ENCODE data around the gene JAK3. TPM values are rescaled to one million over a fixed set of nuclear protein-coding genes. Genes with fewer than 3 reads are reported as not detected.

JAK3 gene
- polyA plus RNA-seq, 2 of the 4 experiments (the other 2 are of a cell fraction) = 0.31 to 0.89 TPM

DNA sequence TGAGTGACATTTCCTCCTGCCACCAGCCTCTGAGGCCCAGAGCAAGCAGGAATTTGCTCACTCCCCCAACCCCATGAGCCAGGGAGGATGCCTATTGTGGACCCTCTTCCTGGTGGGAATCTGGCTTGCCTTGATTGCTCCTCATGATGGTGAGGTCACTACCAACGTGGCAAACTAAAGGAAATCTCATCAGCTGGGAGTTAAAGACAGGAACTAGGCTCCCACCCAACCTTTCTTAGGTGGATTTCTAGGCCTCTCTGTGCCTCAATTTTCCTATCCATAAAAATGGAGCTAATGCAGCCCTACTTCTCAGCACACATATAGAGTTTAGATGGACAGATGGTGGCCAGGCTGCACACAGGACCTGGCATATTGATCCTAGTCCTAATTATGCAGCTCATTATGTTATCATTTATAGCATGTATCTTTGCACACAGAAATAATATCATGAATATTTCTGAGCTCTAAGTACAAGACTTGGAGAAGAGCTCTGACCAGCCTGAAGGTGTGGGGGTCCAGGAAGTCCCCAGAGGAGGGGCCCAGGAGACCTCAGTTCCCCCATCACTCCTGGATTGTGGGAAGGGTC is 50.9 kb downstream of the JAK3 start:
- DNase-seq (ENCODE audit: low read depth in 1 of 2, low spot score in 1 of 2) = no peak
- peaks cover 33% of the 10 kb centered on the region for H3K4me1 ChIP-seq
- CTCF ChIA-PET = interaction anchor here (0.8 to 3.3 kb wide), 4 partner anchors 12 to 63 kb away, joined by 4 to 15 read pairs (median 6); partner anchors contain the start of gene RPL18A
- peak overlapping the region; percentile 79 for H3K4me2 ChIP-seq
- ATAC-seq = no peak
- 50% methylated on average over 1 of the region's 1 CpG for WGBS (ENCODE audit: missing lambda C conversion rate)
- POLR2A ChIA-PET = interaction anchor here (0.7 kb wide), 1 partner anchor 62 kb away, joined by 3 read pairs; no protein-coding TSS in a partner anchor
- H3K4me3 ChIP-seq = no peak overlapping the region
- FAIRE-seq = no peak
- TF ChIP-seq KDM1A (IDR thresholded peaks at IDR 0.05; ENCODE audit: low read depth) (peak; percentile 67; the same call in 1 of the 2 replicates), EHMT2 (IDR thresholded peaks at IDR 0.05; ENCODE audit: low read depth) (no peak), CEBPB (IDR thresholded peaks at IDR 0.05) (no peak), SMC3 (IDR thresholded peaks at IDR 0.05) (no peak), ZSCAN20 (CRISPR knock-in tag; IDR thresholded peaks at IDR 0.05) (no peak), CBX8 (IDR thresholded peaks at IDR 0.05) (no peak), ZFP36 (IDR thresholded peaks at IDR 0.05; ENCODE audit: borderline replicate concordance, partially characterized antibody) (peak; percentile 60), MAFK (IDR thresholded peaks at IDR 0.05; ENCODE audit: partially characterized antibody) (no peak), NR3C1 (IDR thresholded peaks at IDR 0.05) (no peak), CHD4 (IDR thresholded peaks at IDR 0.05; ENCODE audit: borderline replicate concordance) (0 out of 2 replicates have a peak, but pooled peaks have one; percentile 55), CHD2 (IDR thresholded peaks at IDR 0.05; ENCODE audit: low read length, partially characterized antibody) (no peak)
- TF ChIP-seq, protein P1, sequence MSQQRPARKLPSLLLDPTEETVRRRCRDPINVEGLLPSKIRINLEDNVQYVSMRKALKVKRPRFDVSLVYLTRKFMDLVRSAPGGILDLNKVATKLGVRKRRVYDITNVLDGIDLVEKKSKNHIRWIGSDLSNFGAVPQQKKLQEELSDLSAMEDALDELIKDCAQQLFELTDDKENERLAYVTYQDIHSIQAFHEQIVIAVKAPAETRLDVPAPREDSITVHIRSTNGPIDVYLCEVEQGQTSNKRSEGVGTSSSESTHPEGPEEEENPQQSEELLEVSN (IDR thresholded peaks at IDR 0.05; ENCODE audit: borderline replicate concordance, low read depth) = no peak
- TF ChIP-seq, protein P2, sequence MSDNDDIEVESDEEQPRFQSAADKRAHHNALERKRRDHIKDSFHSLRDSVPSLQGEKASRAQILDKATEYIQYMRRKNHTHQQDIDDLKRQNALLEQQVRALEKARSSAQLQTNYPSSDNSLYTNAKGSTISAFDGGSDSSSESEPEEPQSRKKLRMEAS (IDR thresholded peaks at IDR 0.05) = peak; percentile 7; the same call in 1 of the 2 replicates
- H3K27ac ChIP-seq = peak overlapping the region; percentile 85 to 91
- H3K9me3 ChIP-seq = no peaks in the 10 kb centered on the region

GRCh38 chr19:17796013-17796837 is 51.6 kb downstream of the JAK3 start:
- ChIA-PET CTCF (interaction anchor here (1.4 to 3.3 kb wide), 5 partner anchors 13 to 63 kb away, joined by 4 to 19 read pairs (median 7); partner anchors contain the start of gene RPL18A), POLR2A (interaction anchor here (0.5 kb wide), 1 partner anchor 204 kb away, joined by 5 read pairs; no protein-coding TSS in a partner anchor)
- Histone ChIP-seq H3K27ac (peak overlapping the region; percentile 85 to 91), H3K4me2 (peak overlapping the region; percentile 79), H3K9me3 (no peaks in the 10 kb centered on the region), H3K4me1 (peaks cover 41% of the 10 kb centered on the region), H3K4me3 (no peak overlapping the region)
- ATAC-seq (peak in 1 of 2 experiments; percentile 28; a peak in 1 of 6 replicates), FAIRE-seq (no peak), DNase-seq (ENCODE audit: low read depth in 1 of 2, low spot score in 1 of 2) (peak in 1 of 2 experiments; percentile 41)
- WGBS (ENCODE audit: missing lambda C conversion rate) = 44% methylated on average over 5 of the region's 6 CpGs
- no peak for TF ChIP-seq NPAS2 (CRISPR knock-in tag; IDR thresholded peaks at IDR 0.05; ENCODE audit: borderline replicate concordance)
- no peak for TF ChIP-seq HOXA7 (CRISPR knock-in tag; IDR thresholded peaks at IDR 0.05)
- TF ChIP-seq BHLHE40 (IDR thresholded peaks at IDR 0.05; ENCODE audit: low read depth, low read length) = no peak
- TF ChIP-seq NR3C1 (IDR thresholded peaks at IDR 0.05) = no peak
- no peak for TF ChIP-seq GATA3 (IDR thresholded peaks at IDR 0.05; ENCODE audit: borderline replicate concordance)
- TF ChIP-seq POLR2AphosphoS2 (conservative IDR thresholded peaks at IDR 0.05; ENCODE audit: low read length) = no peak
- no peak for TF ChIP-seq FOSB (CRISPR knock-in tag; IDR thresholded peaks at IDR 0.05)
- TF ChIP-seq HOXB13 (CRISPR knock-in tag; IDR thresholded peaks at IDR 0.05; ENCODE audit: low read depth) = no peak
- TF ChIP-seq ZSCAN20 (CRISPR knock-in tag; IDR thresholded peaks at IDR 0.05) = no peak
- no peak for TF ChIP-seq FOXS1 (CRISPR knock-in tag; IDR thresholded peaks at IDR 0.05)
- no peak for TF ChIP-seq HEYL (CRISPR knock-in tag; IDR thresholded peaks at IDR 0.05)
- no peak for TF ChIP-seq KDM5A (IDR thresholded peaks at IDR 0.05)
- TF ChIP-seq RNF2 (IDR thresholded peaks at IDR 0.05; ENCODE audit: borderline replicate concordance, low read depth) = no peak
- no peak for TF ChIP-seq ESRRA (IDR thresholded peaks at IDR 0.05; ENCODE audit: borderline replicate concordance, low read length)
- no peak for TF ChIP-seq TFCP2L1 (CRISPR knock-in tag; IDR thresholded peaks at IDR 0.05)
- TF ChIP-seq POLR2A (IDR thresholded peaks at IDR 0.05; ENCODE audit: low read length) = no peak
- no peak for TF ChIP-seq RFX5 (IDR thresholded peaks at IDR 0.05)
- TF ChIP-seq MYC (IDR thresholded peaks at IDR 0.05; ENCODE audit: borderline replicate concordance, low read length) = no peak
- no peak for TF ChIP-seq ZNF302 (CRISPR knock-in tag; IDR thresholded peaks at IDR 0.05)
